Uterus (tissue), 4 donors: ENCODE results near the gene STOX1. TPM values are rescaled to one million over a fixed set of nuclear protein-coding genes. Genes with fewer than 3 reads are reported as not detected.
"Not testable (repeated sequence)": the region's sequence is repeated elsewhere in the genome, so short reads cannot be mapped to it uniquely, and the experiment has no call there.

Source experiments
- DNase-seq, 2 donors: peaks; one replicate each; pipeline ENCODE4 v3.0.0-alpha.2; 2019 to 2020
- H3K27ac ChIP-seq, 2 donors: fragments of 200-600 bp; sonication (generic); 1 replicate in 1 of 2; 2 replicates in 1 of 2; pipeline ENCODE4 v1.5.1; 2016 to 2018
- H3K27me3 ChIP-seq, 2 donors: fragments of 200-600 bp; sonication (generic); one replicate each; pipeline ENCODE4 v1.5.1; 2018 to 2019; ENCODE audit warnings: control low read depth in 1 of 2
- H3K36me3 ChIP-seq, 2 donors: fragments of 200-600 bp; sonication (generic); one replicate each; pipeline ENCODE4 v1.5.1; 2019; ENCODE audit warnings: control low read depth in 1 of 2
- H3K4me1 ChIP-seq, 2 donors: fragments of 200-600 bp; sonication (generic); one replicate each; pipeline ENCODE4 v1.5.1; 2018 to 2019; ENCODE audit warnings: control low read depth in 1 of 2
- H3K4me3 ChIP-seq, 2 donors: fragments of 200-600 bp; sonication (generic); 1 replicate in 1 of 2; 2 replicates in 1 of 2; pipeline ENCODE4 v1.5.1; 2018 to 2019; ENCODE audit warnings: mild to moderate bottlenecking in 1 of 2
- H3K9me3 ChIP-seq, 2 donors: fragments of 200-600 bp; sonication (generic); one replicate each; pipeline ENCODE4 v1.5.1; 2019; ENCODE audit warnings: control low read depth in 1 of 2
- POLR2A ChIP-seq, 2 donors: fragments of 450-650 bp; IDR thresholded peaks; one replicate each; pipeline ENCODE4 v1.6.1; 2016; ENCODE audit warnings: antibody characterized with exemption in 2 of 2, mild to moderate bottlenecking in 1 of 2, moderate library complexity in 1 of 2
- intact Hi-C: fragments of 100-400 bp; cut with DNase I; formaldehyde crosslinking; loops from one replicate; pipeline ENCODE4 v1.15.1; 2023; ENCODE audit warnings: low total_unique reads
- total RNA-seq, 4 donors: library from RNA; depleted of rRNA in 3 of 4; stranded (reverse); fragments of >200 nt in 3 of 4; gene quantifications; one replicate each; pipeline versions ENCODE4 v1.1.0 to v1.2.4, GENCODE V29; 2014 to 2023
- TF ChIP-seq, protein P1 (sequence below), 4 experiments: fragments of 200-600 bp in 2 of 4; fragments of 450-650 bp in 2 of 4; sonication (generic) in 2 of 4; IDR thresholded peaks; one replicate each; pipeline ENCODE4 v1.5.1; 2016 to 2019; ENCODE audit warnings: antibody characterized with exemption in 4 of 4, mild to moderate bottlenecking in 2 of 4, moderate library complexity in 1 of 4
- donor health status: DM: yes; HTN: yes; CAD: no.

Gene STOX1
- total RNA-seq, 4 donors from 2014 or later: 0.51 to 7.7 (median 4.2) TPM; not detected in 1

DNA sequence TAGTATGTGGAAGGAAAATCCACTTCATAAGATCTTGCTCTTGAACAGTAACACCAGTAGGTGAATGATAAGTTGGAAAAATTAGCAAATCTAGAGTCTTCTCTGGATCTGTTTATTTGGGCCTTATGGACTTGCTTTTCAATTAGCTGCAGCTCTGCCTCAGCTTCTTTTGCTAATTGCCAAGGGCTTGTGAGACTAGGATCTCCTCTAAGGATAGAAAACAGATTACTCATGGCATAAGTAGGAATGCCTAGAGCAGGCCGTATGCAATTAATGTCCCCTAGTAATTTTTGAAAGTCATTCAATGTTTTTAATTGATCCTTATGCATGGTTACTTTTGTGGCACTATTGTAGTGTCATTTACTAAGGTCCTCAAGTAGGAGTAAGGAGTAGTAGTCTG, 37.3 kb downstream of the STOX1 start:
- Histone ChIP-seq H3K9me3 (no peaks in the 10 kb centered on the region), H3K27me3 (no peaks in the 10 kb centered on the region), H3K4me1 (no peaks in the 10 kb centered on the region), H3K4me3 (no peak overlapping the region), H3K36me3 (no peaks in the 10 kb centered on the region), H3K27ac (no peak overlapping the region)
- TF ChIP-seq, protein P1, sequence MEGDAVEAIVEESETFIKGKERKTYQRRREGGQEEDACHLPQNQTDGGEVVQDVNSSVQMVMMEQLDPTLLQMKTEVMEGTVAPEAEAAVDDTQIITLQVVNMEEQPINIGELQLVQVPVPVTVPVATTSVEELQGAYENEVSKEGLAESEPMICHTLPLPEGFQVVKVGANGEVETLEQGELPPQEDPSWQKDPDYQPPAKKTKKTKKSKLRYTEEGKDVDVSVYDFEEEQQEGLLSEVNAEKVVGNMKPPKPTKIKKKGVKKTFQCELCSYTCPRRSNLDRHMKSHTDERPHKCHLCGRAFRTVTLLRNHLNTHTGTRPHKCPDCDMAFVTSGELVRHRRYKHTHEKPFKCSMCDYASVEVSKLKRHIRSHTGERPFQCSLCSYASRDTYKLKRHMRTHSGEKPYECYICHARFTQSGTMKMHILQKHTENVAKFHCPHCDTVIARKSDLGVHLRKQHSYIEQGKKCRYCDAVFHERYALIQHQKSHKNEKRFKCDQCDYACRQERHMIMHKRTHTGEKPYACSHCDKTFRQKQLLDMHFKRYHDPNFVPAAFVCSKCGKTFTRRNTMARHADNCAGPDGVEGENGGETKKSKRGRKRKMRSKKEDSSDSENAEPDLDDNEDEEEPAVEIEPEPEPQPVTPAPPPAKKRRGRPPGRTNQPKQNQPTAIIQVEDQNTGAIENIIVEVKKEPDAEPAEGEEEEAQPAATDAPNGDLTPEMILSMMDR (IDR thresholded peaks at IDR 0.05): no peak
- TF ChIP-seq POLR2A (IDR thresholded peaks at IDR 0.05): no peak
- intact Hi-C loops: no loop called here
- DNase-seq: no peak

DNA sequence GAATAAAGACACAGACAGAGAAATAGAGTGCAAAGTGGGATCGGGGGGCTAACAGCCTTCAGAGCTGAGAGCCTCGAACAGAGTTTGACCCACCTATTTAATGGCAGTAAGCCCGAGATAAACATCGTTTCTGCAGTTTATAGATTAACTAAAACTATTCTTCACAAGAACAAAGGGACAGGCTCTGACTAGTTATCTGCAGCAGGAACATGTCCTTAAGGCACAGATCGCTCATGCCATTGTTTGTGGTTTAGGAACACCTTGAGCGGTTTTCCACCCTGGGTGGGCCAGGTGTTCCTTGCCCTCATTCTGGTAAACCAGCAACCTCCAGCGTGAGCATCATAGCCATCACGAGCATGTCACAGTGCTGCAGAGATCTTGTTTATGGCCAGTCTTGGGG, 40.8 kb downstream of the STOX1 start:
- H3K27ac ChIP-seq, H3K4me3 ChIP-seq, H3K4me1 ChIP-seq, H3K27me3 ChIP-seq, H3K36me3 ChIP-seq, H3K9me3 ChIP-seq, DNase-seq, intact Hi-C loops: not testable (repeated sequence)

DNA sequence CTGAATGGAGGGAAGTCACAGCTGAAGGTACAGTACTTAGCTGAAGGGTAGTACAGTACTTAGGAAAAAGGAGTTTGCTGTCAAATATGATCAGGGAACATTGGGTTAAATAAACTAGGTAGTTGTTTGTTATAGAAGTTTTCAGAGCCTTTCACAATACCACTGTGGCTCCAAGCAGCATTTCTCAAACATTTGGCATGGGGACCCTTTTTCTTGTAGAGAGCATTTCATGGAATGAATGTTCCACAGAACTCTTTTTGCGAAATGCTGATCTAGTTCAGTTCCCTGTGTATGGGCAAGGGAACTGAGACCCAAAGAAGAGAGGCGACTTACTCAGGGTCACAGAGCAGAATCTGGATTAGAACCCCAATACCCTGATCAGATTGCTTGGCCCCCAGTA, 42.3 kb downstream of the STOX1 start:
- no peaks in the 10 kb centered on the region for H3K4me1 ChIP-seq
- H3K4me3 ChIP-seq: no peak overlapping the region
- no peak for DNase-seq
- intact Hi-C loops: no loop called here
- no peaks in the 10 kb centered on the region for H3K9me3 ChIP-seq
- no peak for TF ChIP-seq POLR2A (IDR thresholded peaks at IDR 0.05)
- TF ChIP-seq, protein P1 (IDR thresholded peaks at IDR 0.05): no peak
- no peaks in the 10 kb centered on the region for H3K27me3 ChIP-seq
- no peaks in the 10 kb centered on the region for H3K36me3 ChIP-seq
- no peak overlapping the region for H3K27ac ChIP-seq

DNA sequence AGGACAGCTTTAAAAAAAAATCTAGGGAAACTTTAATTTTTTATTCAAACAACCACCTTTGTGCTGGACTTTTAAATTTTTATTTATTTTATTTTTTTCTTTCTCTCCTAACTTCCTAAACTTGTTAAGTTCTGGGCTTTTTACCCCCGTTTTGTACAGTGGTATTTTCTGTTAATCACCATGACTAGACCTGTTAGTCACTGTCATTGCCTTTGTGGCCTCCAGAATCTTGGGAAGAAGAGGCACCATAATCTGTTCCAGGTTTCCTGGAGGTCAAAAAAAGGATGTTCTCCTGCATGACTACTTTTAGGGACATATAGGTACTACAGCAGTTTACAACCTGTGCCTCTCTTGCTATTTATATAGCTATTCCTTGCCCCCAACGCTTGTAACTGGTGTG, 42.7 kb downstream of the STOX1 start:
- TF ChIP-seq POLR2A (IDR thresholded peaks at IDR 0.05): no peak
- TF ChIP-seq, protein P1 (IDR thresholded peaks at IDR 0.05): no peak
- no peaks in the 10 kb centered on the region for H3K36me3 ChIP-seq
- no peaks in the 10 kb centered on the region for H3K9me3 ChIP-seq
- intact Hi-C loops: no loop called here
- no peak for DNase-seq
- no peaks in the 10 kb centered on the region for H3K27me3 ChIP-seq
- no peak overlapping the region for H3K4me3 ChIP-seq
- no peaks in the 10 kb centered on the region for H3K4me1 ChIP-seq
- peak overlapping the region; percentile 61 to 64 for H3K27ac ChIP-seq

DNA sequence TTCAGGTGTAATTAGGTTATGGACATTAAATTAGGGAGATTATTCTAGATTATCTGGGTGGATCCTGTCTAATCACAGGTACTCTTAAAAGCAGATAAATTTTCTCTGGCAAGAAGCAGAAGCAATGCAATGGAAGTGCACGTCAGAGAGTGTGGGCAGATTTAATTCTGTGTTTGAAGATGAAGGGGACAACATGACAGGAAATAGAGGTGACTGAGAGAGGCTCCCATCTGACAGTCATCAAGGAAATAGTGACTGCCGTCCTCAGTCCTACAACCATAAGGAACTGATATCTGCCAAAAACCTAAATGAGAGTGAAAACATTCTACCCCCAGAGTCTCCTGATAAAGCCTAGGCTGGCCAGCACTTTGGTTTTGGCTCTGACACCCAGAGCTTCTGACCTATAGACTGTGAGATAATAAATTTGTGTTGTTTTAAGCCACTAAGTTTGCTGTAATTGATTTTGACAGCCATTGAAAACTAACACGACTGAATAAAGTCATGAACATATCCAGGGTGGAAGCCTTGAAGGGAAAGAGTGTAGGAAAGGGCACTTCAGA, 43.3 kb downstream of the STOX1 start:
- Histone ChIP-seq H3K4me1 (no peaks in the 10 kb centered on the region), H3K9me3 (no peaks in the 10 kb centered on the region), H3K4me3 (no peak overlapping the region), H3K27me3 (no peaks in the 10 kb centered on the region), H3K36me3 (no peaks in the 10 kb centered on the region), H3K27ac (peak overlapping the region; percentile 61 to 64)
- intact Hi-C loops: no loop called here
- DNase-seq: no peak
- no peak for TF ChIP-seq POLR2A (IDR thresholded peaks at IDR 0.05)
- TF ChIP-seq, protein P1 (IDR thresholded peaks at IDR 0.05): no peak
